SK-N-SH treated with all-trans-retinoic acid at 6 μM for 48 hours (cell line): ENCODE measurements around the gene SRM.

ENCODE experiments used
- ATAC-seq: fragments of 200-7000 bp; cut with Tn5 transposase; 3 replicates; pipeline ENCODE4 v1.9.1; 2020; ENCODE audit warnings: mild to moderate bottlenecking, moderate library complexity
- ARNTL ChIP-seq: fragments of 450-650 bp; formaldehyde crosslinking; IDR thresholded peaks from 2 replicates; pipeline ENCODE4 v1.5.0; 2020; ENCODE audit warnings: low read depth, mild to moderate bottlenecking, moderate library complexity, borderline replicate concordance
- BACH2 ChIP-seq: fragments of 250-450 bp; sonication (Bioruptor Pico); IDR thresholded peaks from 2 replicates; pipeline ENCODE4 v1.9.0; 2021; ENCODE audit warnings: mild to moderate bottlenecking, borderline replicate concordance
- CSDC2 ChIP-seq: fragments of 250-450 bp; sonication (Bioruptor Pico); IDR thresholded peaks from 2 replicates; pipeline ENCODE4 v1.5.0; 2020; ENCODE audit warnings: mild to moderate bottlenecking, moderate library complexity
- ESRRG ChIP-seq: fragments of 250-450 bp; sonication (Bioruptor Pico); IDR thresholded peaks from 2 replicates; pipeline ENCODE4 v1.6.1; 2021; ENCODE audit warnings: mild to moderate bottlenecking
- GLIS3 ChIP-seq: fragments of 250-450 bp; sonication (Bioruptor Pico); IDR thresholded peaks from 2 replicates; pipeline ENCODE4 v1.5.0; 2020; ENCODE audit warnings: mild to moderate bottlenecking, moderate library complexity
- ISL1 ChIP-seq: fragments of 250-450 bp; sonication (Bioruptor Pico); IDR thresholded peaks from 2 replicates; pipeline ENCODE4 v2.1.2; 2022; ENCODE audit warnings: mild to moderate bottlenecking, moderate library complexity
- OSR1 ChIP-seq: fragments of 250-450 bp; sonication (Bioruptor Pico); IDR thresholded peaks from 2 replicates; pipeline ENCODE4 v1.8.0; 2022; ENCODE audit warnings: moderate library complexity, mild to moderate bottlenecking, inconsistent platforms
- PATZ1 ChIP-seq: fragments of 250-450 bp; sonication (Bioruptor Pico); IDR thresholded peaks from 2 replicates; pipeline ENCODE4 v1.8.0; 2020; ENCODE audit warnings: mild to moderate bottlenecking, moderate library complexity, borderline replicate concordance
- PPARA ChIP-seq: fragments of 250-450 bp; sonication (Bioruptor Pico); IDR thresholded peaks from 2 replicates; pipeline ENCODE4 v1.5.0; 2020; ENCODE audit warnings: mild to moderate bottlenecking, borderline replicate concordance
- RARB ChIP-seq: fragments of 250-450 bp; sonication (Bioruptor Pico); IDR thresholded peaks from 2 replicates; pipeline ENCODE4 v1.8.0; 2021; ENCODE audit warnings: mild to moderate bottlenecking, moderate library complexity
- SNAI2 ChIP-seq: fragments of 250-450 bp; sonication (Bioruptor Pico); IDR thresholded peaks from 2 replicates; pipeline ENCODE4 v1.5.0; 2020; ENCODE audit warnings: mild to moderate bottlenecking, moderate library complexity
- TCF4 ChIP-seq: fragments of 250-450 bp; sonication (Bioruptor Pico); IDR thresholded peaks from 2 replicates; pipeline ENCODE4 v1.8.0; 2021; ENCODE audit warnings: mild to moderate bottlenecking, moderate library complexity, borderline replicate concordance
- TOX ChIP-seq: fragments of 250-450 bp; sonication (Bioruptor Pico); IDR thresholded peaks from 2 replicates; pipeline ENCODE4 v1.8.0; 2021; ENCODE audit warnings: mild to moderate bottlenecking, moderate library complexity, borderline replicate concordance
- ZC3H10 ChIP-seq: fragments of 250-450 bp; sonication (Bioruptor Pico); IDR thresholded peaks from 2 replicates; pipeline ENCODE4 v1.5.1; 2021; ENCODE audit warnings: mild to moderate bottlenecking, moderate library complexity
- ZFP3 ChIP-seq: fragments of 250-450 bp; sonication (Bioruptor Pico); IDR thresholded peaks from 2 replicates; pipeline ENCODE4 v1.5.0; 2020; ENCODE audit warnings: mild to moderate bottlenecking, moderate library complexity
- ZFP30 ChIP-seq: fragments of 450-650 bp; formaldehyde crosslinking; IDR thresholded peaks from 2 replicates; pipeline ENCODE4 v1.5.0; 2022; ENCODE audit warnings: mild to moderate bottlenecking, moderate library complexity
- ZNF565 ChIP-seq: fragments of 450-650 bp; formaldehyde crosslinking; conservative IDR thresholded peaks from 2 replicates; pipeline ENCODE4 v1.5.0; 2020; ENCODE audit warnings: low read depth, mild to moderate bottlenecking, moderate library complexity
- ZNF70 ChIP-seq: fragments of 450-650 bp; formaldehyde crosslinking; IDR thresholded peaks from 2 replicates; pipeline ENCODE4 v1.5.0; 2020; ENCODE audit warnings: mild to moderate bottlenecking, moderate library complexity
- ZNF8 ChIP-seq: fragments of 450-650 bp; formaldehyde crosslinking; IDR thresholded peaks from 2 replicates; pipeline ENCODE4 v1.5.0; 2020; ENCODE audit warnings: mild to moderate bottlenecking, moderate library complexity
- TF ChIP-seq, protein P1 (sequence below): fragments of 250-450 bp; sonication (Bioruptor Pico); IDR thresholded peaks from 2 replicates; pipeline ENCODE4 v1.5.0; 2020; ENCODE audit warnings: mild to moderate bottlenecking, moderate library complexity
- TF ChIP-seq, protein P2 (sequence below): fragments of 250-450 bp; sonication (Bioruptor Pico); IDR thresholded peaks from 2 replicates; pipeline ENCODE4 v1.5.1; 2020; ENCODE audit warnings: low read depth, mild to moderate bottlenecking, moderate library complexity
- TF ChIP-seq, protein P3 (sequence below): fragments of 250-450 bp; sonication (Bioruptor Pico); IDR thresholded peaks from 2 replicates; pipeline ENCODE4 v1.8.0; 2021; ENCODE audit warnings: low read depth, mild to moderate bottlenecking, moderate library complexity, borderline replicate concordance
- TF ChIP-seq, protein P4 (sequence below): fragments of 250-450 bp; sonication (Bioruptor Pico); IDR thresholded peaks from 2 replicates; pipeline ENCODE4 v1.5.1; 2021; ENCODE audit warnings: mild to moderate bottlenecking, moderate library complexity

Gene SRM

DNA sequence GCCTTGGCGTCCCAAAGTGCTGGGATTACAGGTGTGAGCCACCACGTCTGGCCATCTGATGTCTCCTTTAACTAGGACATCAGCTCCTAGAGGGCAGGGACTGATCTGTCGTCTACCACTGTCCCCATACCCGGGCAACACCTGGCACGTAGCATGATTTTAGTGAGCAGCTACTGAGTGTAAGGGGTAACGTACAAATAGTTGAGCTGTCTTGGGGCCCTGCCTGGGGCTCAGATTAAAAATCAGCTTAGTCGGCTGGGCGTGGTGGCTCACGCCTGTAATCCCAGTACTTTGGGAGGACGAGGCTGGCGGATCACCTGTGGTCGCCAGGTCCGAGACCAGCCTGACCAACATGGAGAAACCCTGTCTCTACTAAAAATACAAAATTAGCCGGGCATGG lies 1.8 kb downstream of the SRM start (continued):
- TF ChIP-seq, protein P1, sequence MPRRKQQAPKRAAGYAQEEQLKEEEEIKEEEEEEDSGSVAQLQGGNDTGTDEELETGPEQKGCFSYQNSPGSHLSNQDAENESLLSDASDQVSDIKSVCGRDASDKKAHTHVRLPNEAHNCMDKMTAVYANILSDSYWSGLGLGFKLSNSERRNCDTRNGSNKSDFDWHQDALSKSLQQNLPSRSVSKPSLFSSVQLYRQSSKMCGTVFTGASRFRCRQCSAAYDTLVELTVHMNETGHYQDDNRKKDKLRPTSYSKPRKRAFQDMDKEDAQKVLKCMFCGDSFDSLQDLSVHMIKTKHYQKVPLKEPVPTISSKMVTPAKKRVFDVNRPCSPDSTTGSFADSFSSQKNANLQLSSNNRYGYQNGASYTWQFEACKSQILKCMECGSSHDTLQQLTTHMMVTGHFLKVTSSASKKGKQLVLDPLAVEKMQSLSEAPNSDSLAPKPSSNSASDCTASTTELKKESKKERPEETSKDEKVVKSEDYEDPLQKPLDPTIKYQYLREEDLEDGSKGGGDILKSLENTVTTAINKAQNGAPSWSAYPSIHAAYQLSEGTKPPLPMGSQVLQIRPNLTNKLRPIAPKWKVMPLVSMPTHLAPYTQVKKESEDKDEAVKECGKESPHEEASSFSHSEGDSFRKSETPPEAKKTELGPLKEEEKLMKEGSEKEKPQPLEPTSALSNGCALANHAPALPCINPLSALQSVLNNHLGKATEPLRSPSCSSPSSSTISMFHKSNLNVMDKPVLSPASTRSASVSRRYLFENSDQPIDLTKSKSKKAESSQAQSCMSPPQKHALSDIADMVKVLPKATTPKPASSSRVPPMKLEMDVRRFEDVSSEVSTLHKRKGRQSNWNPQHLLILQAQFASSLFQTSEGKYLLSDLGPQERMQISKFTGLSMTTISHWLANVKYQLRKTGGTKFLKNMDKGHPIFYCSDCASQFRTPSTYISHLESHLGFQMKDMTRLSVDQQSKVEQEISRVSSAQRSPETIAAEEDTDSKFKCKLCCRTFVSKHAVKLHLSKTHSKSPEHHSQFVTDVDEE = no peak

DNA sequence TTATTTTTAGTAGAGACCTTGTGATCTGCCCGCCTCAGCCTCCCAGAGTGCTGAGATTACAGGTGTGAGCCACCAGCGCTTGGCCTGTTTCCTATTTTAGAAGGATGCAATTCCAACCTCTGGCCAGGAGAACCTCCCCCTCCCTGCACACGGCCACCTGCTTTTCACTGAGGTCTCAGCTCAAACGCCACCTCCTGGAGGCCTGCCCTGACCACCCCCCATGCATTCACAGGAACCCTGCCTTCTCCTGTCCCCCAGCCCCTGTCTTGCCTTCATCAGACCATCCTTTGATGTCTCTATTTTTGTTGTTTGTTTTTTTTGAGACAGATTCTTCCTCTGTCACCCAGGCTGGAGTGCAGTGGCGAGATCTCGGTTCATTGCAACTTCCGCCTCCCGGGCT lies 2.3 kb downstream of the SRM start:
- ATAC-seq = no peak
- TF ChIP-seq OSR1 (CRISPR knock-in tag) = no peak
- no peak for TF ChIP-seq TCF4 (CRISPR knock-in tag)
- TF ChIP-seq, protein P2, sequence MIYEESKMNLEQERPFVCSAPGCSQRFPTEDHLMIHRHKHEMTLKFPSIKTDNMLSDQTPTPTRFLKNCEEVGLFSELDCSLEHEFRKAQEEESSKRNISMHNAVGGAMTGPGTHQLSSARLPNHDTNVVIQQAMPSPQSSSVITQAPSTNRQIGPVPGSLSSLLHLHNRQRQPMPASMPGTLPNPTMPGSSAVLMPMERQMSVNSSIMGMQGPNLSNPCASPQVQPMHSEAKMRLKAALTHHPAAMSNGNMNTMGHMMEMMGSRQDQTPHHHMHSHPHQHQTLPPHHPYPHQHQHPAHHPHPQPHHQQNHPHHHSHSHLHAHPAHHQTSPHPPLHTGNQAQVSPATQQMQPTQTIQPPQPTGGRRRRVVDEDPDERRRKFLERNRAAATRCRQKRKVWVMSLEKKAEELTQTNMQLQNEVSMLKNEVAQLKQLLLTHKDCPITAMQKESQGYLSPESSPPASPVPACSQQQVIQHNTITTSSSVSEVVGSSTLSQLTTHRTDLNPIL = no peak
- no peak for TF ChIP-seq ISL1 (CRISPR knock-in tag)
- TF ChIP-seq ARNTL = no peak
- TF ChIP-seq GLIS3 = no peak
- TF ChIP-seq ZNF565 (CRISPR knock-in tag) = no peak
- TF ChIP-seq BACH2 (CRISPR knock-in tag) = no peak
- no peak for TF ChIP-seq ESRRG
- no peak for TF ChIP-seq RARB (CRISPR knock-in tag)
- TF ChIP-seq, protein P3, sequence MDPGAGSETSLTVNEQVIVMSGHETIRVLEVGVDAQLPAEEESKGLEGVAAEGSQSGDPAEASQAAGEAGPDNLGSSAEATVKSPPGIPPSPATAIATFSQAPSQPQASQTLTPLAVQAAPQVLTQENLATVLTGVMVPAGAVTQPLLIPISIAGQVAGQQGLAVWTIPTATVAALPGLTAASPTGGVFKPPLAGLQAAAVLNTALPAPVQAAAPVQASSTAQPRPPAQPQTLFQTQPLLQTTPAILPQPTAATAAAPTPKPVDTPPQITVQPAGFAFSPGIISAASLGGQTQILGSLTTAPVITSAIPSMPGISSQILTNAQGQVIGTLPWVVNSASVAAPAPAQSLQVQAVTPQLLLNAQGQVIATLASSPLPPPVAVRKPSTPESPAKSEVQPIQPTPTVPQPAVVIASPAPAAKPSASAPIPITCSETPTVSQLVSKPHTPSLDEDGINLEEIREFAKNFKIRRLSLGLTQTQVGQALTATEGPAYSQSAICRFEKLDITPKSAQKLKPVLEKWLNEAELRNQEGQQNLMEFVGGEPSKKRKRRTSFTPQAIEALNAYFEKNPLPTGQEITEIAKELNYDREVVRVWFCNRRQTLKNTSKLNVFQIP (CRISPR knock-in tag) = no peak
- TF ChIP-seq TOX (CRISPR knock-in tag) = no peak
- TF ChIP-seq ZFP3 (CRISPR knock-in tag) = no peak
- TF ChIP-seq SNAI2 (CRISPR knock-in tag) = no peak
- no peak for TF ChIP-seq ZC3H10 (CRISPR knock-in tag)

DNA sequence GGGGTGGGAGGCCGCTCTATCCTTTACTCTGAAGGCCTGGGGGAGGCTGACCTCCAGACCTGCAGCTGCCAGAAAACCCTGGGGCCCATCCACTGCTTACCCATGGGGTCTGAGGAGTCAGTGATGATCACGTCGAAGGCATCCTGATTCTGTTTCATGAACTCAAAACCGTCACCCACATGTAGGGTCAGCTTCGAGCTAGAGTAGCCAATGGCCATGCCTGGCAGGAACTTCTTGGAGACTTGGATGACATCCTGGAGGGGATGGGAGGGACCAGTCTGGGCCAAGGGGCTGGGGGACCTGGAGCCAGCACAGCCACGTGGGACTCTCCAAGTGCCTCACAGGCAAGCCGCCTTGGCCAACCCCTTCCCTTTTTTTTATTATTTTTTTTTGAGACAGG lies 3.3 kb downstream of the SRM start:
- TF ChIP-seq, protein P2 = no peak
- no peak for TF ChIP-seq OSR1 (CRISPR knock-in tag)
- no peak for ATAC-seq

- TF ChIP-seq TCF4 (CRISPR knock-in tag) = no peak
- no peak for TF ChIP-seq RARB (CRISPR knock-in tag)
- TF ChIP-seq ARNTL = no peak
- no peak for TF ChIP-seq ZNF70
- TF ChIP-seq ZNF565 (CRISPR knock-in tag) = no peak
- no peak for TF ChIP-seq ISL1 (CRISPR knock-in tag)
- TF ChIP-seq ZFP30 = no peak
- TF ChIP-seq, protein P3 (CRISPR knock-in tag) = no peak
- TF ChIP-seq PPARA = no peak
- no peak for TF ChIP-seq ZNF8 (CRISPR knock-in tag)
- TF ChIP-seq ESRRG = no peak
- TF ChIP-seq, protein P2 = no peak
- no peak for TF ChIP-seq SNAI2 (CRISPR knock-in tag)
- no peak for TF ChIP-seq TOX (CRISPR knock-in tag)
- TF ChIP-seq, protein P4, sequence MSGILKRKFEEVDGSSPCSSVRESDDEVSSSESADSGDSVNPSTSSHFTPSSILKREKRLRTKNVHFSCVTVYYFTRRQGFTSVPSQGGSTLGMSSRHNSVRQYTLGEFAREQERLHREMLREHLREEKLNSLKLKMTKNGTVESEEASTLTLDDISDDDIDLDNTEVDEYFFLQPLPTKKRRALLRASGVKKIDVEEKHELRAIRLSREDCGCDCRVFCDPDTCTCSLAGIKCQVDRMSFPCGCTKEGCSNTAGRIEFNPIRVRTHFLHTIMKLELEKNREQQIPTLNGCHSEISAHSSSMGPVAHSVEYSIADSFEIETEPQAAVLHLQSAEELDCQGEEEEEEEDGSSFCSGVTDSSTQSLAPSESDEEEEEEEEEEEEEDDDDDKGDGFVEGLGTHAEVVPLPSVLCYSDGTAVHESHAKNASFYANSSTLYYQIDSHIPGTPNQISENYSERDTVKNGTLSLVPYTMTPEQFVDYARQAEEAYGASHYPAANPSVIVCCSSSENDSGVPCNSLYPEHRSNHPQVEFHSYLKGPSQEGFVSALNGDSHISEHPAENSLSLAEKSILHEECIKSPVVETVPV (CRISPR knock-in tag) = no peak
- no peak for TF ChIP-seq PATZ1 (CRISPR knock-in tag)
- TF ChIP-seq CSDC2 (CRISPR knock-in tag) = no peak
- TF ChIP-seq BACH2 (CRISPR knock-in tag) = no peak
- no peak for ATAC-seq
Measured at GRCh38 chr1:11055676-11056075, 4.1 kb downstream of the SRM start.
